HepG2 (cell line): ENCODE measurements around the gene EMC9. TPM values are rescaled to one million over a fixed set of nuclear protein-coding genes. Genes with fewer than 3 reads are reported as not detected.

Experiments
- HES4 ChIP-seq: sonication (generic); formaldehyde crosslinking; IDR thresholded peaks from 2 replicates; pipeline ENCODE4 v1.9.0; 2021; ENCODE audit warnings: mild to moderate bottlenecking, missing genetic modification reagents, borderline replicate concordance
- KDM4B ChIP-seq: sonication (generic); formaldehyde crosslinking; IDR thresholded peaks from 2 replicates; pipeline ENCODE4 v1.4.0; 2020; ENCODE audit warnings: missing genetic modification reagents
- MIER3 ChIP-seq: IDR thresholded peaks from 2 replicates; pipeline ENCODE4 v1.6.1; 2016; ENCODE audit warnings: missing compliant biosample characterization, borderline replicate concordance
- PITX1 ChIP-seq: sonication (generic); formaldehyde crosslinking; IDR thresholded peaks from 2 replicates; pipeline ENCODE4 v1.5.1; 2020; ENCODE audit warnings: mild to moderate bottlenecking, missing genetic modification reagents
- REPIN1 ChIP-seq: sonication (generic); formaldehyde crosslinking; IDR thresholded peaks from 2 replicates; pipeline ENCODE4 v1.8.0; 2022; ENCODE audit warnings: missing genetic modification reagents, low read depth, mild to moderate bottlenecking, borderline replicate concordance
- ZFY ChIP-seq: sonication (generic); formaldehyde crosslinking; IDR thresholded peaks from 2 replicates; pipeline ENCODE4 v1.4.0; 2020; ENCODE audit warnings: missing genetic modification reagents
- ZNF10 ChIP-seq: sonication (generic); formaldehyde crosslinking; IDR thresholded peaks from 2 replicates; pipeline ENCODE4 v1.4.0; 2020; ENCODE audit warnings: mild to moderate bottlenecking, low read depth, missing genetic modification reagents, borderline replicate concordance
- ZNF24 ChIP-seq: fragments of 450-650 bp; IDR thresholded peaks from 2 replicates; pipeline ENCODE4 v1.6.1; 2017; ENCODE audit warnings: antibody characterized with exemption, mild to moderate bottlenecking
- ZNF260 ChIP-seq: sonication (generic); formaldehyde crosslinking; IDR thresholded peaks from 2 replicates; pipeline ENCODE4 v1.4.0; 2020; ENCODE audit warnings: missing genetic modification reagents, low read depth, mild to moderate bottlenecking, borderline replicate concordance
- ZNF501 ChIP-seq: sonication (generic); formaldehyde crosslinking; IDR thresholded peaks from 2 replicates; pipeline ENCODE4 v1.5.1; 2020; ENCODE audit warnings: mild to moderate bottlenecking, moderate library complexity, missing genetic modification reagents
- ZNF543 ChIP-seq: sonication (generic); formaldehyde crosslinking; IDR thresholded peaks from 2 replicates; pipeline ENCODE4 v1.4.0; 2020; ENCODE audit warnings: mild to moderate bottlenecking, missing genetic modification reagents
- ZNF549 ChIP-seq: sonication (generic); formaldehyde crosslinking; IDR thresholded peaks from 2 replicates; pipeline ENCODE4 v1.5.0; 2020; ENCODE audit warnings: missing genetic modification reagents
- ZNF558 ChIP-seq: sonication (generic); formaldehyde crosslinking; IDR thresholded peaks from 2 replicates; pipeline ENCODE4 v1.9.0; 2022; ENCODE audit warnings: mild to moderate bottlenecking, missing genetic modification reagents, borderline replicate concordance
- ZNF577 ChIP-seq: sonication (generic); formaldehyde crosslinking; IDR thresholded peaks from 2 replicates; pipeline ENCODE4 v1.4.0; 2020; ENCODE audit warnings: mild to moderate bottlenecking, low read depth, missing genetic modification reagents, borderline replicate concordance
- ZNF720 ChIP-seq: sonication (generic); formaldehyde crosslinking; IDR thresholded peaks from 2 replicates; pipeline ENCODE4 v1.4.0; 2020; ENCODE audit warnings: missing genetic modification reagents
- ZNF850 ChIP-seq: sonication (generic); formaldehyde crosslinking; conservative IDR thresholded peaks from 2 replicates; pipeline ENCODE4 v1.9.0; 2021; ENCODE audit warnings: mild to moderate bottlenecking, missing genetic modification reagents
- polyA plus RNA-seq, 8 experiments: library from polyadenylated mRNA; depleted of rRNA in 3 of 8; stranded (reverse) in 7 of 8; unstranded in 1 of 8; fragments of >200 nt; fragmentation: Illumina TruSeq in 4 of 8; extraction: Trizol in 4 of 8; gene quantifications; 2 replicates each; pipeline versions ENCODE4 v1.2.1 to v1.2.3, GENCODE V29; 2011 to 2016; ENCODE audit warnings: low read depth in 4 of 8, missing spikeins in 1 of 8, mixed read lengths in 1 of 8; ENCODE audit not compliant: insufficient read depth in 1 of 8
- total RNA-seq, 5 experiments: library from RNA; depleted of rRNA; stranded (reverse); fragments of >200 nt; fragmentation: Illumina TruSeq; extraction: Trizol; gene quantifications; 2 replicates each; pipeline ENCODE4 v1.2.3, GENCODE V29; 2016; ENCODE audit warnings: low read depth in 1 of 5
- TF ChIP-seq, protein P1 (sequence below): sonication (generic); formaldehyde crosslinking; IDR thresholded peaks from 2 replicates; pipeline ENCODE4 v1.4.0; 2020; ENCODE audit warnings: mild to moderate bottlenecking, low read depth, missing genetic modification reagents
- TF ChIP-seq, protein P2 (sequence below): sonication (generic); formaldehyde crosslinking; IDR thresholded peaks from 2 replicates; pipeline ENCODE4; 2020; ENCODE audit warnings: missing genetic modification reagents, mild to moderate bottlenecking, borderline replicate concordance
- TF ChIP-seq, protein P3 (sequence below): sonication (generic); formaldehyde crosslinking; IDR thresholded peaks from 2 replicates; pipeline ENCODE4 v1.4.0; 2020; ENCODE audit warnings: missing genetic modification reagents

EMC9 gene
- total and polyA plus RNA-seq, 2 of the 13 experiments (the other 11 are each of a cell fraction or from before 2014, with no cell fraction given) = 60.5 to 78.7 TPM

DNA sequence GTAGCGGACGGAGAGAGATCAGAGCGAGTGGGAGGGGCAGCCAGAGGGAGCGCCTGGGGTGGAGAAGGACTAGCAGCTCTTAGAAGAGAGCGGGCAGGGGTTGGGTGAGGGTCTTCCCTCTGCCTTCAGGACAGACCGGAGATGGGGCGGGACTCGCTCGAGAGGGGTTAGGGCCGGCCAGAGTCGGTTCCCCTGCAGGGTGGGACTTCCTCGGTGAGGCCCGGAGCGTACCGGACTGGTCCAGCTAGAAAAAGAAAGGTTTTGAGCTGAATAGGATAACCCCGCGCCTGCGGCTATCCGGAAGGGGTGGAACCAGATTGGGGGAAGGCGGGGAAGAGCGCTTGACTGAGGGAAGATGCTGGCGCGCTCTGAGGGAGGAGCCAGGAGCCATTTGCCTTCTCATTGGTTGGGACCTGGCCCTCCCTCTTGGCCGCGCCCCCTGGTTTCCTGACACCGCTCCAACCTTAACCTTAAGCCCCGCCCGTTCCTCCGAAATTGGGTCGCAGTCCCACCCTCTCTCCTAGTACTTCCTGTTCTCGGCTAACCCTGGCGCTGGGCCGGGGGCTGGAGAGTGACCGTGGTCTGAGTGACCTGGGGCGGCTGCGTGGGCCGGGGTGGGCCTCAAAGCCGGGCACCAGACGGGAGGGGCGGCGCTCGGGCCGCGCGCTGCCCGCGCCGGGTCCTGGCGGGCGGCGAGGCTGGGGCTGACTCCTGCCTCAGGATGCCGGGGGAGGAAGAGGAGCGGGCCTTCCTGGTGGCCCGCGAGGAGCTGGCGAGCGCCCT, 5.8 kb upstream of the EMC9 start, which contains the start of gene RNF31 (continued):
- peak; percentile 24; the same call in 1 of the 2 replicates for TF ChIP-seq ZNF543 (CRISPR knock-in tag)
- 0 out of 2 replicates have a peak, but pooled peaks have one; percentile 40 for TF ChIP-seq PITX1 (CRISPR knock-in tag)
- peak; percentile 81; the same call in 1 of the 2 replicates for TF ChIP-seq ZNF549 (CRISPR knock-in tag)
- TF ChIP-seq, protein P1, sequence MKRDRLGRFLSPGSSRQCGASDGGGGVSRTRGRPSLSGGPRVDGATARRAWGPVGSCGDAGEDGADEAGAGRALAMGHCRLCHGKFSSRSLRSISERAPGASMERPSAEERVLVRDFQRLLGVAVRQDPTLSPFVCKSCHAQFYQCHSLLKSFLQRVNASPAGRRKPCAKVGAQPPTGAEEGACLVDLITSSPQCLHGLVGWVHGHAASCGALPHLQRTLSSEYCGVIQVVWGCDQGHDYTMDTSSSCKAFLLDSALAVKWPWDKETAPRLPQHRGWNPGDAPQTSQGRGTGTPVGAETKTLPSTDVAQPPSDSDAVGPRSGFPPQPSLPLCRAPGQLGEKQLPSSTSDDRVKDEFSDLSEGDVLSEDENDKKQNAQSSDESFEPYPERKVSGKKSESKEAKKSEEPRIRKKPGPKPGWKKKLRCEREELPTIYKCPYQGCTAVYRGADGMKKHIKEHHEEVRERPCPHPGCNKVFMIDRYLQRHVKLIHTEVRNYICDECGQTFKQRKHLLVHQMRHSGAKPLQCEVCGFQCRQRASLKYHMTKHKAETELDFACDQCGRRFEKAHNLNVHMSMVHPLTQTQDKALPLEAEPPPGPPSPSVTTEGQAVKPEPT = 0 out of 2 replicates have a peak, but pooled peaks have one; percentile 52
- peak; percentile 53; the same call in 1 of the 2 replicates for TF ChIP-seq ZNF24
- TF ChIP-seq ZNF501 (CRISPR knock-in tag) = no peak
- TF ChIP-seq ZNF720 (CRISPR knock-in tag) = 0 out of 2 replicates have a peak, but pooled peaks have one; percentile 58
- TF ChIP-seq, protein P2, sequence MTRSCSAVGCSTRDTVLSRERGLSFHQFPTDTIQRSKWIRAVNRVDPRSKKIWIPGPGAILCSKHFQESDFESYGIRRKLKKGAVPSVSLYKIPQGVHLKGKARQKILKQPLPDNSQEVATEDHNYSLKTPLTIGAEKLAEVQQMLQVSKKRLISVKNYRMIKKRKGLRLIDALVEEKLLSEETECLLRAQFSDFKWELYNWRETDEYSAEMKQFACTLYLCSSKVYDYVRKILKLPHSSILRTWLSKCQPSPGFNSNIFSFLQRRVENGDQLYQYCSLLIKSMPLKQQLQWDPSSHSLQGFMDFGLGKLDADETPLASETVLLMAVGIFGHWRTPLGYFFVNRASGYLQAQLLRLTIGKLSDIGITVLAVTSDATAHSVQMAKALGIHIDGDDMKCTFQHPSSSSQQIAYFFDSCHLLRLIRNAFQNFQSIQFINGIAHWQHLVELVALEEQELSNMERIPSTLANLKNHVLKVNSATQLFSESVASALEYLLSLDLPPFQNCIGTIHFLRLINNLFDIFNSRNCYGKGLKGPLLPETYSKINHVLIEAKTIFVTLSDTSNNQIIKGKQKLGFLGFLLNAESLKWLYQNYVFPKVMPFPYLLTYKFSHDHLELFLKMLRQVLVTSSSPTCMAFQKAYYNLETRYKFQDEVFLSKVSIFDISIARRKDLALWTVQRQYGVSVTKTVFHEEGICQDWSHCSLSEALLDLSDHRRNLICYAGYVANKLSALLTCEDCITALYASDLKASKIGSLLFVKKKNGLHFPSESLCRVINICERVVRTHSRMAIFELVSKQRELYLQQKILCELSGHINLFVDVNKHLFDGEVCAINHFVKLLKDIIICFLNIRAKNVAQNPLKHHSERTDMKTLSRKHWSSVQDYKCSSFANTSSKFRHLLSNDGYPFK (CRISPR knock-in tag) = peak; percentile 52
- TF ChIP-seq HES4 (CRISPR knock-in tag) = no peak
- TF ChIP-seq ZNF558 (CRISPR knock-in tag) = no peak
- TF ChIP-seq ZNF10 (CRISPR knock-in tag) = no peak
- peak; percentile 61 for TF ChIP-seq REPIN1 (CRISPR knock-in tag)
- TF ChIP-seq ZNF577 (CRISPR knock-in tag) = no peak
- TF ChIP-seq, protein P3, sequence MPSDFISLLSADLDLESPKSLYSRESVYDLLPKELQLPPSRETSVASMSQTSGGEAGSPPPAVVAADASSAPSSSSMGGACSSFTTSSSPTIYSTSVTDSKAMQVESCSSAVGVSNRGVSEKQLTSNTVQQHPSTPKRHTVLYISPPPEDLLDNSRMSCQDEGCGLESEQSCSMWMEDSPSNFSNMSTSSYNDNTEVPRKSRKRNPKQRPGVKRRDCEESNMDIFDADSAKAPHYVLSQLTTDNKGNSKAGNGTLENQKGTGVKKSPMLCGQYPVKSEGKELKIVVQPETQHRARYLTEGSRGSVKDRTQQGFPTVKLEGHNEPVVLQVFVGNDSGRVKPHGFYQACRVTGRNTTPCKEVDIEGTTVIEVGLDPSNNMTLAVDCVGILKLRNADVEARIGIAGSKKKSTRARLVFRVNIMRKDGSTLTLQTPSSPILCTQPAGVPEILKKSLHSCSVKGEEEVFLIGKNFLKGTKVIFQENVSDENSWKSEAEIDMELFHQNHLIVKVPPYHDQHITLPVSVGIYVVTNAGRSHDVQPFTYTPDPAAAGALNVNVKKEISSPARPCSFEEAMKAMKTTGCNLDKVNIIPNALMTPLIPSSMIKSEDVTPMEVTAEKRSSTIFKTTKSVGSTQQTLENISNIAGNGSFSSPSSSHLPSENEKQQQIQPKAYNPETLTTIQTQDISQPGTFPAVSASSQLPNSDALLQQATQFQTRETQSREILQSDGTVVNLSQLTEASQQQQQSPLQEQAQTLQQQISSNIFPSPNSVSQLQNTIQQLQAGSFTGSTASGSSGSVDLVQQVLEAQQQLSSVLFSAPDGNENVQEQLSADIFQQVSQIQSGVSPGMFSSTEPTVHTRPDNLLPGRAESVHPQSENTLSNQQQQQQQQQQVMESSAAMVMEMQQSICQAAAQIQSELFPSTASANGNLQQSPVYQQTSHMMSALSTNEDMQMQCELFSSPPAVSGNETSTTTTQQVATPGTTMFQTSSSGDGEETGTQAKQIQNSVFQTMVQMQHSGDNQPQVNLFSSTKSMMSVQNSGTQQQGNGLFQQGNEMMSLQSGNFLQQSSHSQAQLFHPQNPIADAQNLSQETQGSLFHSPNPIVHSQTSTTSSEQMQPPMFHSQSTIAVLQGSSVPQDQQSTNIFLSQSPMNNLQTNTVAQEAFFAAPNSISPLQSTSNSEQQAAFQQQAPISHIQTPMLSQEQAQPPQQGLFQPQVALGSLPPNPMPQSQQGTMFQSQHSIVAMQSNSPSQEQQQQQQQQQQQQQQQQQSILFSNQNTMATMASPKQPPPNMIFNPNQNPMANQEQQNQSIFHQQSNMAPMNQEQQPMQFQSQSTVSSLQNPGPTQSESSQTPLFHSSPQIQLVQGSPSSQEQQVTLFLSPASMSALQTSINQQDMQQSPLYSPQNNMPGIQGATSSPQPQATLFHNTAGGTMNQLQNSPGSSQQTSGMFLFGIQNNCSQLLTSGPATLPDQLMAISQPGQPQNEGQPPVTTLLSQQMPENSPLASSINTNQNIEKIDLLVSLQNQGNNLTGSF = no peak; the same call in 1 of the 2 replicates
- 0 out of 2 replicates have a peak, but pooled peaks have one; percentile 44 for TF ChIP-seq KDM4B (CRISPR knock-in tag)
- no peak for TF ChIP-seq ZNF260 (CRISPR knock-in tag)
- no peak; the same call in none of the 2 replicates for TF ChIP-seq MIER3 (CRISPR knock-in tag)
- TF ChIP-seq ZFY (CRISPR knock-in tag) = peak; percentile 98
- TF ChIP-seq ZNF850 = no peak
